ENCODE measurements around the gene DZIP3.

GRCh38 chr3:108645364-108645763, 55.8 kb downstream of the DZIP3 start:
- TF ChIP-seq, protein P1, sequence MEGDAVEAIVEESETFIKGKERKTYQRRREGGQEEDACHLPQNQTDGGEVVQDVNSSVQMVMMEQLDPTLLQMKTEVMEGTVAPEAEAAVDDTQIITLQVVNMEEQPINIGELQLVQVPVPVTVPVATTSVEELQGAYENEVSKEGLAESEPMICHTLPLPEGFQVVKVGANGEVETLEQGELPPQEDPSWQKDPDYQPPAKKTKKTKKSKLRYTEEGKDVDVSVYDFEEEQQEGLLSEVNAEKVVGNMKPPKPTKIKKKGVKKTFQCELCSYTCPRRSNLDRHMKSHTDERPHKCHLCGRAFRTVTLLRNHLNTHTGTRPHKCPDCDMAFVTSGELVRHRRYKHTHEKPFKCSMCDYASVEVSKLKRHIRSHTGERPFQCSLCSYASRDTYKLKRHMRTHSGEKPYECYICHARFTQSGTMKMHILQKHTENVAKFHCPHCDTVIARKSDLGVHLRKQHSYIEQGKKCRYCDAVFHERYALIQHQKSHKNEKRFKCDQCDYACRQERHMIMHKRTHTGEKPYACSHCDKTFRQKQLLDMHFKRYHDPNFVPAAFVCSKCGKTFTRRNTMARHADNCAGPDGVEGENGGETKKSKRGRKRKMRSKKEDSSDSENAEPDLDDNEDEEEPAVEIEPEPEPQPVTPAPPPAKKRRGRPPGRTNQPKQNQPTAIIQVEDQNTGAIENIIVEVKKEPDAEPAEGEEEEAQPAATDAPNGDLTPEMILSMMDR (conservative IDR thresholded peaks at IDR 0.05 in 1 of 2, IDR thresholded peaks at IDR 0.05 in 1 of 2; ENCODE audit: low read depth in 1 of 2, low read length in 2 of 2), result no peak
- TF ChIP-seq EZH2 (IDR thresholded peaks at IDR 0.05; ENCODE audit: low read length, missing control alignments), result no peak
